Heart right ventricle (tissue), 16 donors: ENCODE measurements around the gene RNF212B. TPM values are rescaled to one million over a fixed set of nuclear protein-coding genes. Genes with fewer than 3 reads are reported as not detected.

Source experiments
- ATAC-seq, 8 donors: fragments of 200-7000 bp; cut with Tn5 transposase; one replicate each; pipeline ENCODE4 v1.9.1; 2020; ENCODE audit warnings: mild to moderate bottlenecking in 8 of 8, moderate library complexity in 8 of 8, moderate number of reproducible peaks in 1 of 8
- DNase-seq, 2 donors: peaks; one replicate each; pipeline ENCODE4 v3.0.0-alpha.2; 2020
- H3K27ac ChIP-seq, 10 donors: fragments of 200-600 bp; sonication (generic) in 2 of 10; one replicate each; pipeline versions ENCODE4 v1.5.0 to v1.8.0; 2020 to 2022; ENCODE audit warnings: mild to moderate bottlenecking in 3 of 10
- H3K27me3 ChIP-seq, 7 donors: fragments of 200-600 bp; one replicate each; pipeline ENCODE4 v1.8.0; 2021 to 2022; ENCODE audit warnings: mild to moderate bottlenecking in 2 of 7
- H3K36me3 ChIP-seq, 9 donors: fragments of 200-600 bp; sonication (generic) in 1 of 9; one replicate each; pipeline versions ENCODE4 v1.5.0 to v1.8.0; 2020 to 2022; ENCODE audit warnings: mild to moderate bottlenecking in 2 of 9
- H3K4me1 ChIP-seq, 9 donors: fragments of 200-600 bp; sonication (generic) in 1 of 9; one replicate each; pipeline versions ENCODE4 v1.5.0 to v1.8.0; 2020 to 2022; ENCODE audit warnings: mild to moderate bottlenecking in 4 of 9
- H3K4me3 ChIP-seq, 10 donors: fragments of 200-600 bp; sonication (generic) in 2 of 10; one replicate each; pipeline versions ENCODE4 v1.5.0 to v1.8.0; 2020 to 2022; ENCODE audit warnings: mild to moderate bottlenecking in 7 of 10, moderate library complexity in 2 of 10
- H3K9me3 ChIP-seq, 11 donors: fragments of 200-600 bp in 10 of 11; sonication (generic) in 2 of 11; one replicate each; pipeline versions ENCODE4 v1.5.0 to v1.8.0; 2013 to 2022; ENCODE audit warnings: mild to moderate bottlenecking in 2 of 11, control low read depth in 1 of 11, moderate library complexity in 1 of 11
- CTCF ChIP-seq, 9 donors: fragments of 200-600 bp; sonication (generic) in 2 of 9; IDR thresholded peaks; one replicate each; pipeline versions ENCODE4 v1.5.0 to v1.8.0; 2021 to 2022; ENCODE audit warnings: antibody characterized with exemption in 9 of 9, mild to moderate bottlenecking in 5 of 9, moderate library complexity in 1 of 9
- WGBS, 2 donors: extraction: QIAGEN DNeasy Blood & Tissue Kit; methylation state at CpG; one replicate each; pipeline ENCODE4 v1.1.7; 2013; ENCODE audit warnings: inconsistent platforms in 1 of 2; 5-methylcytosine and 5-hydroxymethylcytosine counted together
- intact Hi-C, 10 donors: fragments of 100-400 bp; cut with DNase I; formaldehyde crosslinking; loops; one replicate each; pipeline versions ENCODE4 v1.11.1 to v1.14.2; 2022
- polyA plus RNA-seq, 2 donors: library from polyadenylated mRNA; stranded (reverse); fragments of 200-250 nt; gene quantifications; one replicate each; pipeline ENCODE4 v1.2.3, GENCODE V29; 2013
- total RNA-seq, 10 donors: library from RNA; stranded (reverse); fragmentation: NEBNext Ultra II Directional in 3 of 10; extraction: Animal tissue kit (Norgen Biotek cat#: 25700) in 3 of 10; gene quantifications; one replicate each; pipeline versions ENCODE4 v1.2.1 to v1.2.4, GENCODE V29; 2021 to 2023
- donor health status: Arrhythmogenic right ventricular cardiomyopathy.
- donor health status: ischemic (EF 13 %, LVEDD 7.1; RV severe dilation, severe dysfunction).
- donor health status: healthy with polysubstance abuse.
- donor health status: DM: no; HTN: yes; CAD: no.
- donor health status: DM: no; HTN: no; CAD: no.
- donor health status: ischemic (EF 25% LVEDD 6.9; RV normal size, moderate dysfunction).
- donor health status: ischemic (EF 25% LVEDD 5.7; RV mildly dilated, moderate dysfunction).
- donor health status: healthy.
- donor health status: DM: yes; HTN: yes; CAD: no.
- donor health status: Ischemic cardiomyopathy.
- donor health status: ischemic (EF 35%, LVEDD 5.7; RV mildly dilated, moderate dysfunction).
- donor health status: nonischemic (EF 11% LVEDD 7.7; RV severe dilation, severe dysfunction).
- donor health status: DM: yes; HTN: yes; CAD: no.
- donor health status: PGD.
- donor health status: ischemic (EF 29% LVEDD 5.4; RV normal size, mild dysfunction).
- donor health status: nonischemic (EF 23%, LVEDD 6.1; RV moderate dilation, normal function).

The RNF212B gene
- total and polyA plus RNA-seq, 12 donors, result not detected

GRCh38 chr14:23281247-23281646 lies 43.5 kb downstream of the RNF212B start:
- ATAC-seq (no peak), DNase-seq (no peak)
- Histone ChIP-seq H3K4me3 (no peak overlapping the region), H3K4me1 (peaks cover 0 to 30% (median 17%) of the 10 kb centered on the region in 9 donors), H3K36me3 (peaks cover 0 to 22% (median under 1%) of the 10 kb centered on the region in 9 donors), H3K9me3 (no peaks in the 10 kb centered on the region), H3K27ac (no peak overlapping the region), H3K27me3 (no peaks in the 10 kb centered on the region)
- 93 to 94% methylated on average over 6 of the region's 6 CpGs for WGBS, 2 donors
- intact Hi-C loops, result no loop called here
- TF ChIP-seq CTCF (IDR thresholded peaks at IDR 0.05), result no peak

DNA sequence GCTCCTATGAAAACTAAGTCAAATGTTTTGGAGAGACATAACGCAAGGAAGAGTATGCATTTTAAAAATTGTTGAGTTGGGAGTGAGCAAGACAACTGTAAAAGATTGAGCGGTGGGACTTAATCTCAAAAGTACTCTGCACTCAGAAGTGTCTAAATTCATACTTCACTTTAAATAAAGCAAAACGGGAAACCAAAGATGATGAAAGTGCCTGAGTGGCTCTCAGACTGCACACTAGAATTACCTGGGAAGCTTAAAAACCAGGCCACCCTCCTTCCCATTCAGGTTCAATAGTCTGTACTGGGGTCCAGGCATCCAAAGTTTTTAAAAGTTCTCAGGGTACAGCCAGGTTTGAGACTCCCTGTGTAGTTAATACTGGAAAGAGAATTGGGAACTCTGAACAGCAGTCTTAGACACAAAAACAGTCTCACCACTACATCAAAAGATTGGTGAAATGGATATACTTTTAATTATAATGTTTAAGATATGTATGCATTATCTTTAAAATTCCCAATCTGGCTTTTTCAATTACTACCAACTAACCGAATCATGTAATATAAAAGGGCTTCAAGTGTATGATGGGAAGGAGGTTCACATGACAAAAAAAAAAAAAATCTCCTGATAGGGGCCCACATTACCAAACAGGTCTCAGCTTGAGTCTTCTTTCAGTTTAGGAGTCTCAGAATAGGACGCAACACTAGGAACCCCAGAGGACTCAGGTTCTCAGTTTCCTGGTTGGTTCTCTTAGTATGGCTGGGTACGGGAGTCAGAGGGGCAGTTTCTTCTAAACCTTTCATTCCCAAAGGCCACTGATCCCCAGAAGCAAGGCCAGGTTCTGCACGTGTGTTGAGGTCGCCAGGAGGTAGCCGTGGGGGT lies 47.2 kb downstream of the RNF212B start:
- no peak for TF ChIP-seq CTCF (IDR thresholded peaks at IDR 0.05)
- H3K4me1 ChIP-seq, result peaks cover 0 to 35% (median 23%) of the 10 kb centered on the region in 9 donors
- H3K36me3 ChIP-seq, result peaks cover 0 to 14% (median 0%) of the 10 kb centered on the region in 9 donors
- H3K9me3 ChIP-seq, result no peaks in the 10 kb centered on the region
- intact Hi-C loops, result no loop called here
- no peak for ATAC-seq
- peak overlapping the region in 9 of 10 donors; percentile 82 to 96 (median 93) for H3K27ac ChIP-seq
- no peak for DNase-seq
- H3K4me3 ChIP-seq, result peak overlapping the region; percentile 67 to 95 (median 90)
- WGBS, 2 donors, result 19 to 24% methylated on average over 9 of the region's 9 CpGs
- H3K27me3 ChIP-seq, result no peaks in the 10 kb centered on the region

DNA sequence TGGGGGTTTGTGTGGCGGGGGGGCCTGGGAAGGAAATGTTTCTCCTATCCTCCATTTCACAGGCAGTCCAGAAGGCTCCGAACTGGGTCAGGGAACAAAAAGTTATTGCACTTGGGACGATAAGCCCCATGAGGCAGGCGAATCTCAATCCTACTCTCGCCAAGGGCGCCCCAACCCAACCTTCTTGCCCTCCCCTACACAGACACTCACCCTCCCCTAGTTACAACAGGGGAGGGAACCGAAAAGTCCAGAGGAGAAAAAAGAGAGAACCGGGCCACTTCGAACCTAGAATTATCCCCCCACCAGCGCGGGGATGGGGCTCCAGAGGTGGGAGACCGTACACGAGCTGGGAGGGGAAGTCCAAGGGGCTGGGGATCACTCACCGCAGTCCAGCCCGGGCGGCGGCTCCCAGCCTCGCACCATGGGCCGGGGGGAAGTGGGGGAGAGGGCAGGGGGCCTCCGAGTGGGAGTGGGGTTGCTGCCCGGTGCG lies 47.8 kb downstream of the RNF212B start:
- intact Hi-C loops, result loop anchor here in 6 of 10 donors (1.0 to 2.0 kb wide), 2 partner anchors 15 kb away; no protein-coding TSS in a partner anchor
- H3K4me3 ChIP-seq, result peak overlapping the region; percentile 67 to 95 (median 90)
- ATAC-seq (peak; percentile 5 to 45 (median 10)), DNase-seq (no peak)
- H3K27ac ChIP-seq, result peak overlapping the region; percentile 77 to 96 (median 92)
- H3K27me3 ChIP-seq, result no peaks in the 10 kb centered on the region
- H3K4me1 ChIP-seq, result peaks cover 0 to 29% (median 22%) of the 10 kb centered on the region in 9 donors
- TF ChIP-seq CTCF (IDR thresholded peaks at IDR 0.05), result no peak
- WGBS, 2 donors, result 0% methylated on average over 16 to 22 of the region's 22 CpGs
- peaks cover 0 to 14% (median 0%) of the 10 kb centered on the region in 9 donors for H3K36me3 ChIP-seq
- H3K9me3 ChIP-seq, result no peaks in the 10 kb centered on the region

DNA sequence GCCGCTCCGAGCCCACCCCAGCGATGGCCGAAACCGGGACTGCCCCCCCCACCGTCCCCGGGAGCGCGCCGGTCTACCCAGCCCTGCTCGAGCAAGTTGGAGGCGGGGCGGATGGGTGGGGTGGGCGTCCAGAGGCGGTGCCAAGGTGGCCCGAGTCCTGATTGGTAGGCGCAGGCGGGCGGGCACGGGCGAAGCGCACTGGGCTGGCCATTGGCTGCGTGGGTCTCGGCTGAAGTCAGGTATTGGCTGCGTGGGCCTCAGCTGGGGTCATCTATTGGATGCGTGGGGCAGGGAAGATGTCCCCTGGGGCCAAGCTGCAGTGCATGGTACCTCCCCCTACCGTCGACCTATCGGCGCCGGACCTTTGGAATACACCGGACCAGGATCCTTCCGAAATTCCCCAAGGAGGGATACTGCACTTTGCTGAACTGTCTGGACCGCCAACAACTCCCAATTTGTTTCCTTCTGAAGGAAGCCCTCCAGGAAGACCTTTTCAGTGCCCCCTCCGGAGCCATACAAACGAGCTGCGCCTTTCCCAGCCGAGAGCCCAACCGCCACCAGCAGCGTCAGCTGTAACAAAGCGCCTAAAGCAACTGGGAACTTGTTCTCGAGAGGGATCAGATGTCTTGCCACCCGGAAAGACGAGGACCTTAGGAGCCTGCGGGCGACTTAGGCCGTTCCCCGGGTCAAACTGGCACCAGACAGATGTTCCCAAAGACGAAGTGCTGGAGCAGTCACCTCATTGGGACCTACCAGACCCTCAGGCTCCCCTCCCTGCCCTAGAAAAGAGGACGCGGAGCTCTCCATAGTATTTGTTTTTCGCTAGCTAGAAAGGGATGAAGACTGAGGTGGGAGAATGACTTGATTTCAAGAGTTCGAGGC lies 48.5 kb downstream of the RNF212B start, which contains the start of gene HOMEZ:
Gene HOMEZ, minus strand, starts transcription at position 113 of the 882 bp plus-strand sequence. CDS start 180 bp downstream, outside the sequence.
- Histone ChIP-seq H3K9me3 (no peaks in the 10 kb centered on the region), H3K4me1 (peaks cover 0 to 29% (median 22%) of the 10 kb centered on the region in 9 donors), H3K4me3 (peak within 1 kb of the TSS; percentile 67 to 95 (median 90)), H3K27ac (peak within 1 kb of the TSS; percentile 77 to 97 (median 94)), H3K36me3 (peaks cover 0 to 12% (median 0%) of the 10 kb centered on the region in 9 donors), H3K27me3 (no peaks in the 10 kb centered on the region)
- intact Hi-C loops, result loop anchor here in 6 of 10 donors (1.0 to 2.0 kb wide), 2 partner anchors 14 to 15 kb away; no protein-coding TSS in a partner anchor
- ATAC-seq (peak; percentile 98 to 100 (median 99)), DNase-seq (peak; percentile 99)
- 1% methylated on average over 53 of the region's 53 CpGs for WGBS, 2 donors
- peak in 7 of 9 donors; percentile 12 to 59 (median 39) for TF ChIP-seq CTCF (IDR thresholded peaks at IDR 0.05)
